Measurements from ENCODE around the gene CCR5AS.

The CCR5AS gene

DNA sequence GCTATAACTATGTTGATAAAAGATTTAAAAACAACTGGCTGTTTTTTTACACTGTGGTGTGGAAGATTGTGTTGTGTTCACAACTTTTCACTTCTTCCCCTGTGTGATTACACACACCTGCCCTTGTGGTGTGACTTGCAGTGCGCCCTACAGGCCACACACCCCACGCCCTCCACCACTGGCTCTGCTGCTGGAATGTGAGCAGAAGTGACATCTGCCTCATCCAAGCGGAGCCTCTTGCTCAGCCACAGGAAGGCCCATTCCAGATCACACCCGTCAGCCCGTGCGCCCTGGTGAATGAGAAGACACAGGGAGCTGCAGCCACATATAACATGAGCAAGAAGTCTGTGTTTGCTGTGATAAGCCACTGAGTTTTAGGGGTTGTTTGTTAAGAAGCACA lies 46.0 kb downstream of the CCR5AS start:
- Histone ChIP-seq H3K9ac (ENCODE audit: low read depth, low read length) (no peak overlapping the region), H3K27me3 (ENCODE audit: control insufficient read depth, insufficient read depth, low read length) (peaks cover 41% of the 10 kb centered on the region), H3K4me3 (ENCODE audit: low read length) (no peak overlapping the region), H3K36me3 (ENCODE audit: insufficient read depth, low read length) (no peaks in the 10 kb centered on the region), H3K4me2 (ENCODE audit: low read length) (no peak overlapping the region), H3K9me3 (replicated peaks; ENCODE audit: low read length) (no peaks in the 10 kb centered on the region), H3K4me1 (ENCODE audit: control insufficient read depth, insufficient read depth, low read length) (peaks cover 5% of the 10 kb centered on the region)

DNA sequence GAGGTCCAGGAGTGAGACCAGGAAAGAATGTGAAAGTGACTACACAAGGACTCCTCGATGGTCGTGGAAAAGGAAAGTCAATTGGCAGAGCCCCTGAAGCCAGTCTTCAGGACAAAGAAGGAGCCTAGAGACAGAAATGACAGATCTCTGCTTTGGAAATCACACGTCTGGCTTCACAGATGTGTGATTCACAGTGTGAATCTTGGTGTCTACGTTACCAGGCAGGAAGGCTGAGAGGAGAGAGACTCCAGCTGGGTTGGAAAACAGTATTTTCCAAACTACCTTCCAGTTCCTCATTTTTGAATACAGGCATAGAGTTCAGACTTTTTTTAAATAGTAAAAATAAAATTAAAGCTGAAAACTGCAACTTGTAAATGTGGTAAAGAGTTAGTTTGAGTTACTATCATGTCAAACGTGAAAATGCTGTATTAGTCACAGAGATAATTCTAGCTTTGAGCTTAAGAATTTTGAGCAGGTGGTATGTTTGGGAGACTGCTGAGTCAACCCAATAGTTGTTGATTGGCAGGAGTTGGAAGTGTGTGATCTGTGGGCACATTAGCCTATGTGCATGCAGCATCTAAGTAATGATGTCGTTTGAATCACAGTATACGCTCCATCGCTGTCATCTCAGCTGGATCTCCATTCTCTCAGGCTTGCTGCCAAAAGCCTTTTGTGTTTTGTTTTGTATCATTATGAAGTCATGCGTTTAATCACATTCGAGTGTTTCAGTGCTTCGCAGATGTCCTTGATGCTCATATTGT lies 47.0 kb downstream of the CCR5AS start:
- Histone ChIP-seq H3K9me3 (replicated peaks; ENCODE audit: low read length) (no peaks in the 10 kb centered on the region), H3K27me3 (ENCODE audit: control insufficient read depth, insufficient read depth, low read length) (peaks cover 51% of the 10 kb centered on the region), H3K9ac (ENCODE audit: low read depth, low read length) (no peak overlapping the region), H3K4me2 (ENCODE audit: low read length) (no peak overlapping the region), H3K4me1 (ENCODE audit: control insufficient read depth, insufficient read depth, low read length) (peaks cover 5% of the 10 kb centered on the region), H3K4me3 (ENCODE audit: low read length) (no peak overlapping the region), H3K36me3 (ENCODE audit: insufficient read depth, low read length) (no peaks in the 10 kb centered on the region)

DNA sequence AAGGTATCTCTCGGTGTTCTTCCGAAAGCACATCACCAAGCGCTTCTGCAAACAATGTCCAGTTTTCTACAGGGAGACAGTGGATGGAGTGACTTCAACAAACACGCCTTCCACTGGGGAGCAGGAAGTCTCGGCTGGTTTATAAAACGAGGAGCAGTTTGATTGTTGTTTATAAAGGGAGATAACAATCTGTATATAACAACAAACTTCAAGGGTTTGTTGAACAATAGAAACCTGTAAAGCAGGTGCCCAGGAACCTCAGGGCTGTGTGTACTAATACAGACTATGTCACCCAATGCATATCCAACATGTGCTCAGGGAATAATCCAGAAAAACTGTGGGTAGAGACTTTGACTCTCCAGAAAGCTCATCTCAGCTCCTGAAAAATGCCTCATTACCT lies 48.4 kb downstream of the CCR5AS start:
- H3K4me2 ChIP-seq (ENCODE audit: low read length): no peak overlapping the region
- H3K9me3 ChIP-seq (replicated peaks; ENCODE audit: low read length): no peaks in the 10 kb centered on the region
- H3K4me3 ChIP-seq (ENCODE audit: low read length): no peak overlapping the region
- H3K27me3 ChIP-seq (ENCODE audit: control insufficient read depth, insufficient read depth, low read length): peaks cover 53% of the 10 kb centered on the region
- no peak overlapping the region for H3K9ac ChIP-seq (ENCODE audit: low read depth, low read length)
- H3K36me3 ChIP-seq (ENCODE audit: insufficient read depth, low read length): no peaks in the 10 kb centered on the region
- H3K4me1 ChIP-seq (ENCODE audit: control insufficient read depth, insufficient read depth, low read length): peaks cover 5% of the 10 kb centered on the region

DNA sequence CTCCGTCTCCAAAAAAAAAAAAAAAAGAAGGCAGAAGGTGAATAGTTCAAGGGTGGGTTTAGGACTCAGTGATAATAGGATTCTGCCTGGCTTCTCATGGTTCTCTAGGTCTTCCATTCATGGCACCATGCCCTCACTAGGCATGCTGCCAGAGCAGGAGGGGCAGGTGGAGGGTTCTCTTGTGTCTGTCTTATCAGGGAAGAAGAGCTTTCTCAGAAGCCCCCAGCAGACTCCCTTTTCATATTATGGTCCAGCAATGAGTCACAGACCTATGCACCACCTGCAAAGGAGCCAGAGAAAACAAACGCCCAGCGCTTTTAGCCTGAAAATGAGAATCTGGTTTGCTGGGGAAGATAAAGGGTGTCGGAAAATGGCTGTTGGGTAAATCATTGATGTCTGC lies 50.0 kb downstream of the CCR5AS start:
- Histone ChIP-seq H3K9ac (ENCODE audit: low read depth, low read length) (no peak overlapping the region), H3K36me3 (ENCODE audit: insufficient read depth, low read length) (no peaks in the 10 kb centered on the region), H3K4me2 (ENCODE audit: low read length) (no peak overlapping the region), H3K27me3 (ENCODE audit: control insufficient read depth, insufficient read depth, low read length) (peaks cover 58% of the 10 kb centered on the region), H3K4me1 (ENCODE audit: control insufficient read depth, insufficient read depth, low read length) (peaks cover 5% of the 10 kb centered on the region), H3K4me3 (ENCODE audit: low read length) (no peak overlapping the region), H3K9me3 (replicated peaks; ENCODE audit: low read length) (no peaks in the 10 kb centered on the region)

DNA sequence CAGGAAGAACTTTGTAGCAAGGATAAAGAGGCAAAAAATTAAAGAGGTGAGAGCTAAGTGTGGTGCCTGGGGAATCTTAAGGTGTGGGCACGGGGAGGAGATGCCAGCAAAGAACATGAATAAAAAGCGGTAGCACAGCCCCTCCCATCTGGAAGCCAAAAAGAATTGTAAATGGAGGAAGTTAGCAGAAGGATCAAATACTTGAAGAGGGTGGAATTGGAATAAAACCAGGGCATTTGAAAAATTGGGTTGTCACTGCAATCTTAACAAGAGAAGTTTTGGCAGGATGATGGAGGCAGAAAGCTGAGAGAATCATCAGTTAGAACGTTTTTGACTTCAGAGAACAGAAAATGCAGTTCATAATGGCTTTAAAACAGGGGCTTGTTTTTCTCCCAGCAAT lies 50.6 kb downstream of the CCR5AS start:
- Histone ChIP-seq H3K9me3 (replicated peaks; ENCODE audit: low read length) (no peaks in the 10 kb centered on the region), H3K4me1 (ENCODE audit: control insufficient read depth, insufficient read depth, low read length) (peaks cover 4% of the 10 kb centered on the region), H3K9ac (ENCODE audit: low read depth, low read length) (no peak overlapping the region), H3K36me3 (ENCODE audit: insufficient read depth, low read length) (no peaks in the 10 kb centered on the region), H3K4me3 (ENCODE audit: low read length) (no peak overlapping the region), H3K27me3 (ENCODE audit: control insufficient read depth, insufficient read depth, low read length) (peaks cover 62% of the 10 kb centered on the region), H3K4me2 (ENCODE audit: low read length) (no peak overlapping the region)

DNA sequence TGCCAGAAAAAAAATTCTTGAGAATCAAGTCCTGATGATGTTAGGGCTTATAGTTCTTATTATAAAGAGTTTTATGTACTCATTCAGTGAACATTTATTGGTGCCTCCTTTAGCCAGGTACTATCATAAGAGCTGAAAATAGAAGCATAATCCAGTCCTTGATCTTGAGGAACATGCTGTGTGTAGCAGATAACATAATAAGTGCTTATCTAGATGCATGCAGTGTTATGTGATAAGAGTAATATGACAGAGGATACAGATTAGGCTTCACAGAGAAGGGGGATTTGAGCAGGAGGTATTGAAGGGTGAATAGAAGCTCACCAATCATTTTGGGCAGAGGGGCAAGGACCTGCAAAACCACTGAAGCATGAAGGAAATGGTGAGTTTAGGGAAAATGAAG lies 51.9 kb downstream of the CCR5AS start:
- Histone ChIP-seq H3K4me1 (ENCODE audit: control insufficient read depth, insufficient read depth, low read length) (no peaks in the 10 kb centered on the region), H3K4me3 (ENCODE audit: low read length) (no peak overlapping the region), H3K9ac (ENCODE audit: low read depth, low read length) (no peak overlapping the region), H3K36me3 (ENCODE audit: insufficient read depth, low read length) (no peaks in the 10 kb centered on the region), H3K27me3 (ENCODE audit: control insufficient read depth, insufficient read depth, low read length) (peaks cover 64% of the 10 kb centered on the region), H3K4me2 (ENCODE audit: low read length) (no peak overlapping the region), H3K9me3 (replicated peaks; ENCODE audit: low read length) (no peaks in the 10 kb centered on the region)

DNA sequence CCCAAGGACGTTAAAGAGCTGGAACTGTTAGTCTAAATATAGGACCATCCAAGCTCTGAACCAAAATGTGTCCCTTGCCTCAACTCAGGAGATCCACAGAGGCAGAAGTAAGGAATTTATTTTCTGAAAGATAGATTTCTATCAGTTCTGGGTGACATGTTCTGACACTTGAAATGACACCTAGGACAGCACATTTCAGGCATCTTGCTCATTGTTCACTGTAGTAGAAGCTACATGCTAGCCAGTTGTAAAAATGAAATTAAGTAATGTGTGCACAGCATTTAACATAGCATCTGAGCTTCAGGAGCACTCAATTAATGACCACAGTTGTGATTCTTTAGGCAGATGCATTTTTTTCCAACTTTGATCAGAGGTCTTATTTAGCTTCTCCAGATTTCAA lies 52.4 kb downstream of the CCR5AS start:
- Histone ChIP-seq H3K4me3 (ENCODE audit: low read length) (no peak overlapping the region), H3K9me3 (replicated peaks; ENCODE audit: low read length) (no peaks in the 10 kb centered on the region), H3K4me2 (ENCODE audit: low read length) (no peak overlapping the region), H3K27me3 (ENCODE audit: control insufficient read depth, insufficient read depth, low read length) (peaks cover 64% of the 10 kb centered on the region), H3K9ac (ENCODE audit: low read depth, low read length) (no peak overlapping the region), H3K4me1 (ENCODE audit: control insufficient read depth, insufficient read depth, low read length) (no peaks in the 10 kb centered on the region), H3K36me3 (ENCODE audit: insufficient read depth, low read length) (no peaks in the 10 kb centered on the region)

DNA sequence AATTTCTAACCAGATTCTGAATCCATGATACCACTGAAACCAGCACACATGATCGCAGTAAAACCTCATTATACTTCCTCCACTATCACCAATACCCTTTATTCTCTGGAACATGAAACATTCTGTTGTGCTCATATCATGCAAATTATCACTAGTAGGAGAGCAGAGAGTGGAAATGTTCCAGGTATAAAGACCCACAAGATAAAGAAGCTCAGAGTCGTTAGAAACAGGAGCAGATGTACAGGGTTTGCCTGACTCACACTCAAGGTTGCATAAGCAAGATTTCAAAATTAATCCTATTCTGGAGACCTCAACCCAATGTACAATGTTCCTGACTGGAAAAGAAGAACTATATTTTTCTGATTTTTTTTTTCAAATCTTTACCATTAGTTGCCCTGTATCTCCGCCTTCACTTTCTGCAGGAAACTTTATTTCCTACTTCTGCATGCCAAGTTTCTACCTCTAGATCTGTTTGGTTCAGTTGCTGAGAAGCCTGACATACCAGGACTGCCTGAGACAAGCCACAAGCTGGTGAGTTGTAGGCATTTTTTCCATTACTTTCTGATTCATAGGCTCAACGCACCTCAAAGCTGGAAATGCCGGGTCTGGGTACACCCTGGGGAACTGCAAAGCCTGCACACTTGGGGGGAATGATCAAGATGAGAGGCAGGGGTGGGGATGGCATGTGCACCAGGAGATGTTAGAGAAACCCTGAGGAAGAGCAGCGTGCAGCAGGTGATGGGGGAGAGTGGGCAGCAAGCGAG lies 53.0 kb downstream of the CCR5AS start, which contains the start of gene CCR2:
Gene CCR2, plus strand, starts transcription at position 465 of the 764 bp plus-strand sequence. CDS start 3,417 bp downstream, outside the sequence.
- H3K9me3 ChIP-seq (replicated peaks; ENCODE audit: low read length): no peaks in the 10 kb centered on the region
- no peak within 1 kb of the TSS for H3K4me2 ChIP-seq (ENCODE audit: low read length)
- H3K4me1 ChIP-seq (ENCODE audit: control insufficient read depth, insufficient read depth, low read length): no peaks in the 10 kb centered on the region
- H3K4me3 ChIP-seq (ENCODE audit: low read length): no peak within 1 kb of the TSS
- no peak within 1 kb of the TSS for H3K9ac ChIP-seq (ENCODE audit: low read depth, low read length)
- no peaks in the 10 kb centered on the region for H3K36me3 ChIP-seq (ENCODE audit: insufficient read depth, low read length)
- peaks cover 64% of the 10 kb centered on the region for H3K27me3 ChIP-seq (ENCODE audit: control insufficient read depth, insufficient read depth, low read length)

DNA sequence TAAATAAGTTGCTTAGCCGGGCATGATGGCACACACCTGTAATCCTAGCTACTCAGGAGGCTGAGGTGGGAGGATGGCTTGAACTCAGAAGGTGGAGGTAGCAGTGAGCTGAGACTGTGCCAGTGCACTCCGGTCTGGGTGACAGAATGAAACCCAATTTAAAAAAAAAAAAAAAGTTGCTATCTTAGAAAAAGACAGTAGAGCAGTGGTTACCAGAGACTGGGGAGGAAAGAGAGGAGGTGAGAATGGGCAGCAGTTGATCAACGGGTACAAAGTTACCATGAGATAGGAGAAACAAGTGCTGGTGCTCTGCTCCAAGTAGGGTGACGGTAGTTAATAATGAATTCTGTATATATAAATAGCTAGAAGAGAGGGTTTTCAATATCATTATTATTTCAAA lies 53.8 kb downstream of the CCR5AS start:
- no peak overlapping the region for H3K9ac ChIP-seq (ENCODE audit: low read depth, low read length)
- no peaks in the 10 kb centered on the region for H3K4me1 ChIP-seq (ENCODE audit: control insufficient read depth, insufficient read depth, low read length)
- H3K4me2 ChIP-seq (ENCODE audit: low read length): no peak overlapping the region
- H3K27me3 ChIP-seq (ENCODE audit: control insufficient read depth, insufficient read depth, low read length): peaks cover 66% of the 10 kb centered on the region
- no peak overlapping the region for H3K4me3 ChIP-seq (ENCODE audit: low read length)
- no peaks in the 10 kb centered on the region for H3K36me3 ChIP-seq (ENCODE audit: insufficient read depth, low read length)
- H3K9me3 ChIP-seq (replicated peaks; ENCODE audit: low read length): no peaks in the 10 kb centered on the region

DNA sequence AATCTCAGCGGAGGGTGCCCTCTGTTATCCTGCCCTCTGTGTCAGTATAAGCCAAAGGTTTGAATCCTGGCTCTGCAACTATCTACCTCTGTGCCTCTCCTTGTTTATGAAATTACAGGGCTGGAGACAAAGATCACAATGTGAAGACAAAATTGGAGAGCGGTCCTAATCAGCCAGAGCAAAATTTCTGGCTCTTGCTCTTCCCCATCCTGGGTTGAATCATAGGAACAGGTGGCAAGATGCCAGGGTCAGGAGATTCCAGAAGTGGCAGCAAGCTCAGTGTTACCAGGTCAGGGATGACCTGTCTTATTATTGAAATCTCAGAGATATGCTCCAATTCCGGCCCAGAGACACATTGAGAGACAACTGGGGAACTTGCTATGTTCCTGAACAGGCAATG lies 55.2 kb downstream of the CCR5AS start:
- Histone ChIP-seq H3K4me2 (ENCODE audit: low read length) (no peak overlapping the region), H3K4me1 (ENCODE audit: control insufficient read depth, insufficient read depth, low read length) (no peaks in the 10 kb centered on the region)

DNA sequence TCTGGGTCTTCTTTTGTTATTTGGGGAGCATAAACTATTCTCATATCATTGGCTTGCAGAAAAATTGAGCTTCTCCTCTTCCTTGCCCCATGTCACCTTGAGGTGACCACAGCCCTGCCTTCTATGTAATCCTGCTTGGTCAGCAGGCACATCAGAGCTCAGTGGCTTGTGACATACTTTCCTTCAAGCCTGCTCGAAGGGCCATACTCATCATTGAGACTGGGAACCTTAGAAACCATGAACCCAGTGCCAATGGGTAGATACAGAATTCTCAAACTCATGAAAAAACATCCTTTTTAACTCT lies 56.7 kb downstream of the CCR5AS start:
- Histone ChIP-seq H3K9ac (ENCODE audit: low read depth, low read length) (no peak overlapping the region), H3K4me2 (ENCODE audit: low read length) (no peak overlapping the region), H3K9me3 (replicated peaks; ENCODE audit: low read length) (no peaks in the 10 kb centered on the region), H3K27me3 (ENCODE audit: control insufficient read depth, insufficient read depth, low read length) (peaks cover 58% of the 10 kb centered on the region), H3K4me3 (ENCODE audit: low read length) (no peak overlapping the region), H3K36me3 (ENCODE audit: insufficient read depth, low read length) (no peaks in the 10 kb centered on the region), H3K4me1 (ENCODE audit: control insufficient read depth, insufficient read depth, low read length) (no peaks in the 10 kb centered on the region)

More for the DNA sequence above, 55.2 kb downstream of the CCR5AS start:
- Histone ChIP-seq H3K27me3 (ENCODE audit: control insufficient read depth, insufficient read depth, low read length) (peaks cover 62% of the 10 kb centered on the region), H3K9me3 (replicated peaks; ENCODE audit: low read length) (no peaks in the 10 kb centered on the region), H3K4me3 (ENCODE audit: low read length) (no peak overlapping the region), H3K36me3 (ENCODE audit: insufficient read depth, low read length) (no peaks in the 10 kb centered on the region), H3K9ac (ENCODE audit: low read depth, low read length) (no peak overlapping the region)
